Fibroblast of the aortic adventitia (primary cell): ENCODE measurements around the gene CBARP. TPM values are rescaled to one million over a fixed set of nuclear protein-coding genes. Genes with fewer than 3 reads are reported as not detected.

ENCODE experiments used
- DNase-seq: peaks from one replicate; pipeline ENCODE4 v3.0.0-alpha.2; 2010; ENCODE audit warnings: low read depth
- H3K4me3 ChIP-seq: 2 replicates; pipeline ENCODE4 v1.5.1; 2011; ENCODE audit warnings: low read depth, mild to moderate bottlenecking, control low read depth, low read length, moderate library complexity
- total RNA-seq: library from RNA; depleted of rRNA; stranded (reverse); fragments of >200 nt; gene quantifications from 2 replicates; pipeline ENCODE4 v1.2.3, GENCODE V29; 2012; ENCODE audit warnings: low replicate concordance
- TF ChIP-seq, protein P1 (sequence below): IDR thresholded peaks from 2 replicates; pipeline ENCODE4 v1.5.1; 2011; ENCODE audit warnings: mild to moderate bottlenecking, low read length, control low read depth, inconsistent platforms; ENCODE audit not compliant: insufficient read depth

Gene CBARP
- total RNA-seq, 1 donor, result 3.1 TPM

DNA sequence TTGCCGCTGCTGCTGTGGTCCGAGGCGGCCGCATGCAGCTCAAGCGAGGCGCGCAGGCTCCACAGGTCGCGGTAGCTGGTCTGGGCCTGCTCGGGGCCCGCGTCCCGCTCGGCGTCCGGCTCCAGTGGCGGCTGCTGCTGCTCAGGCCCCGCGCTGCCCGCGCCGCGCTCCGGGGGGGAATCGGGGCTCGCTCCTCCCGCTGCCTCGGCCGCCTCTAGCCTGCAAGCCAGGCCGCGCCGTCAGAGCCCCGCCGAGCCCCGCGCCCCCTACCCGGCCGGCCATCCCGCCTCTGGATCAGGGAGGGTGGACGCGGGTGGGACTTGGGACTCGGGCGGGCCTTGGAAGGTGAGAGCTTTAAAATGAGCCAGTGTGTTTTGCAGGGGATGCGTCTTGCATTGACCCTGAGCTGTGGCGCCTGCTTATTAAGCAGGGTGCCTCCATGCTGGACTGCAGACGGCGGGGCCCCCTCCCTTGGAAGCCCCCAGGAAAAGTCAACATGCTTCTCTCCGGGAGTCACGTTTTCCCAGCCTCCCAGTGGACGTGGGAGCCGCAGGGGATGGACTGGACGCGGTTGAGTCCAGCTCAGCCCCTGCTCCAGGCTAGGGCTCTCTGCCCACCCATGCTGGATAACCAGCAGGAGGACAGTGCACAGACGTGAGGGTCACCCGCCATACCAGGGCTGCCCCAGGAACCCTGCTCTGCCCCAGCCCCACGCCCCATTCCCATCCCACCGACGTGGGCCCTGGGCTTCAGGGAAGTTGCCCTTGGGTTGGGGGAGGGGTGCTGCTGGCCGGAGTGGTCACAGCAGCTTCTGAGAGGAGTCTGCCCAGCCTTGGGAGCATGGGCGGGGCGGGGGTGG is 7.7 kb downstream of the CBARP start:
- no peak overlapping the region for H3K4me3 ChIP-seq
- DNase-seq, result no peak
- TF ChIP-seq, protein P1, sequence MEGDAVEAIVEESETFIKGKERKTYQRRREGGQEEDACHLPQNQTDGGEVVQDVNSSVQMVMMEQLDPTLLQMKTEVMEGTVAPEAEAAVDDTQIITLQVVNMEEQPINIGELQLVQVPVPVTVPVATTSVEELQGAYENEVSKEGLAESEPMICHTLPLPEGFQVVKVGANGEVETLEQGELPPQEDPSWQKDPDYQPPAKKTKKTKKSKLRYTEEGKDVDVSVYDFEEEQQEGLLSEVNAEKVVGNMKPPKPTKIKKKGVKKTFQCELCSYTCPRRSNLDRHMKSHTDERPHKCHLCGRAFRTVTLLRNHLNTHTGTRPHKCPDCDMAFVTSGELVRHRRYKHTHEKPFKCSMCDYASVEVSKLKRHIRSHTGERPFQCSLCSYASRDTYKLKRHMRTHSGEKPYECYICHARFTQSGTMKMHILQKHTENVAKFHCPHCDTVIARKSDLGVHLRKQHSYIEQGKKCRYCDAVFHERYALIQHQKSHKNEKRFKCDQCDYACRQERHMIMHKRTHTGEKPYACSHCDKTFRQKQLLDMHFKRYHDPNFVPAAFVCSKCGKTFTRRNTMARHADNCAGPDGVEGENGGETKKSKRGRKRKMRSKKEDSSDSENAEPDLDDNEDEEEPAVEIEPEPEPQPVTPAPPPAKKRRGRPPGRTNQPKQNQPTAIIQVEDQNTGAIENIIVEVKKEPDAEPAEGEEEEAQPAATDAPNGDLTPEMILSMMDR, result no peak

DNA sequence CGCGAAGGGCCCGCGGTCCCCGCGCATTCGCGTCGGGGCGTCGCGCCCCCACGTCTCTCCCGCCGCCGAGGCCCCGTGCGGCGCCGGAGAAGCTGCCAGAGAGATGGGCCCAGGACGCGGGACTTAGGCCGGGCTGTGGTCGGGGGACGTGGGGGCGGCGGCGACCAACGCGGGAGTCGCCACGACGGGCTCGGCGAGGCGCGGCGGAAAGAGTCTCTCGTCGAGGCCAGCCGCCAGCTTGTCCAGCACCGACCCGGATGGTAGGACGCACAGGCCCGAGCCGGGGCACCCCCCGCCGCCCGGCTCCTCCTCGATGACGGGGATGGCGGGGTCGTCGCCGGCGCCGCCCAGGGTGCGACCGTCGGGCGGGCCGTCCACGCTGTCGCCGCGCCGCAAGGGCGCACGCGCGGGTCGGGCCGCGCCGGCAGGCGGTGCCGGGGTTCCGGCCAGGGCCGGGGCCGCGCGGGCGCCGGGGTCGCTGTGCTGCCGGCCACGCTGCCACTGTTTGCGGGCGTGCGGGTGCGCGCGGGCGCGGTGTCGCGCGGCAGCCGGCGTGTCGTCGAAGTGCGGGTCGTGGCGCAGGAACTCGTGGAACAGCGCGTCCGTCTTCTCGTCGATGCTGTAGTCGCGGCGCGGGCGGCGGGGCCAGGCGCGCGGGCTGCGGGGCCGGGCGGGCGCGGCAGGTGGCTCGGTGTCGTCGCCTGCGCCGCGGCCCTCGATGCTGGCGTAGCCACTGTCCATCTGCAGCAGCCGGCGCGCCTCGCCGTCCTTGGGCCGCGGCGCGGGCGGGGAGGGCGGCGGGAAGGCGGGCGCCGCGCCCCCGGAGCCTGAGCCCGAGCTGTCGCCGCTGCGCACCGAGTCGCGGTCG is 8.5 kb downstream of the CBARP start:
- no peak for DNase-seq
- TF ChIP-seq, protein P1, result no peak
- no peak overlapping the region for H3K4me3 ChIP-seq

DNA sequence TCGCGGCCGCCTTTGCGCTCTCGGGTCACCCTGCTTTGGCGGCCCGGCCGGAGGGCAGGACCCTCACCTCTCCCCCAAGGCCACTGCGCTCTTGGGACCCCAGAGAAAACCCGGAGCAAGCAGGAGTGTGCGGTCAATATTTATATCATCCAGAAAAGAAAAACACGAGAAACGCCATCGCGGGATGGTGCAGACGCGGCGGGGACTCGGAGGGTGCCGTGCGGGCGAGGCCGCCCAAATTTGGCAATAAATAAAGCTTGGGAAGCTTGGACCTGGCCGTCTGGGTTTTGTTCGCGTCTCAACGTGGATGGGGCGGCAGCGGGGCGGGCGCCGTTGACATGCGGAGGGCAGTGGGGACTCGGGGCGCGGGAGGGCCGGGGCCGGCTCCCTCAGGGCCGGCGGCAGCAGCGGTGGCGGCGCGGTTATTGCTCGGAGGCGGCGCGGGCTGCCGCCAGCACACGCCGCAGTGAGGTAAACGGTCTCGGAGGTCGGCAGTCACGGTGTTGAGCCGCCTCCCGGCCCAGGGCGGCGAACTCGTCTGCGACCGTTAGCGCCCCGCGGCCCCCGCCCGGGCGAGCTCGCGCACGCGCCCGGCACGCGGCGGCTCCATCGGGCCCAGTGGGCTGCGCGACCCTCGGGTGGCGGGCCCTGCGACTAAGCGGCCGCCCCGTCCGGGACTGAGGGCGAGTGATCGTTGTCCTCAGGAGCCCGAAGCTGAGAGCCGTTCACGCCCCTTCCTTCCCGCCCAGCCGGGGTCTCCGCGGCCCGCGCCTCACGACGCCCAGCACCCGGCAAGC is 9.4 kb downstream of the CBARP start:
- no peak for DNase-seq
- TF ChIP-seq, protein P1, result no peak
- no peak overlapping the region for H3K4me3 ChIP-seq

DNA sequence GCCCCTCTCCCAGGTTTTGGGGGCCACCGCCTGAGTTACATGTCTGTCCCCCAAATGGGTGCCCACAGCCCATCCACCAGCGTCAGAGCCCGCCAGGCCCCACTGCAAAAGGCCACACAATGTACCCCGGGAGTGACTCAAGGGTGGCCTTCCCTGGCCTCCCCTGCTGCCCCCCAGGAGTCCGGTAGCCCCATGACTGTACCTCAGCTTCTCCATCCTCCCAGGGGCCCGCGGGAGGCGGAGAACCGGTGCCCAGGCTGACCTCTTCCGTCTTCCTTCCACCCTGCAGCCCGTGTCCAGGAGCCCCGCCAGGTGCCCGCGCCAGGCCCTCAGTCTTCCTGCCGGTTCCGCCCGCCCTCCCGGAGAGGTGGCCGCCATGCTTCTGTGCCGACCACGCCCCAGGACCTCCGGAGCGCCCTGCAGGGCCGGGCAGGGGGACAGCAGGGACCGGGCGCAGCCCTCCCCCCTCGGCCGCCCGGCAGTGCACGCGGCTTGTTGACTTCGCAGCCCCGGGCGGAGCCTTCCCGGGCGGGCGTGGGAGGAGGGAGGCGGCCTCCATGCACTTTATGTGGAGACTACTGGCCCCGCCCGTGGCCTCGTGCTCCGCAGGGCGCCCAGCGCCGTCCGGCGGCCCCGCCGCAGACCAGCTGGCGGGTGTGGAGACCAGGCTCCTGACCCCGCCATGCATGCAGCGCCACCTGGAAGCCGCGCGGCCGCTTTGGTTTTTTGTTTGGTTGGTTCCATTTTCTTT is 10.3 kb downstream of the CBARP start:
- H3K4me3 ChIP-seq, result no peak overlapping the region
- no peak for DNase-seq
- TF ChIP-seq, protein P1, result no peak

DNA sequence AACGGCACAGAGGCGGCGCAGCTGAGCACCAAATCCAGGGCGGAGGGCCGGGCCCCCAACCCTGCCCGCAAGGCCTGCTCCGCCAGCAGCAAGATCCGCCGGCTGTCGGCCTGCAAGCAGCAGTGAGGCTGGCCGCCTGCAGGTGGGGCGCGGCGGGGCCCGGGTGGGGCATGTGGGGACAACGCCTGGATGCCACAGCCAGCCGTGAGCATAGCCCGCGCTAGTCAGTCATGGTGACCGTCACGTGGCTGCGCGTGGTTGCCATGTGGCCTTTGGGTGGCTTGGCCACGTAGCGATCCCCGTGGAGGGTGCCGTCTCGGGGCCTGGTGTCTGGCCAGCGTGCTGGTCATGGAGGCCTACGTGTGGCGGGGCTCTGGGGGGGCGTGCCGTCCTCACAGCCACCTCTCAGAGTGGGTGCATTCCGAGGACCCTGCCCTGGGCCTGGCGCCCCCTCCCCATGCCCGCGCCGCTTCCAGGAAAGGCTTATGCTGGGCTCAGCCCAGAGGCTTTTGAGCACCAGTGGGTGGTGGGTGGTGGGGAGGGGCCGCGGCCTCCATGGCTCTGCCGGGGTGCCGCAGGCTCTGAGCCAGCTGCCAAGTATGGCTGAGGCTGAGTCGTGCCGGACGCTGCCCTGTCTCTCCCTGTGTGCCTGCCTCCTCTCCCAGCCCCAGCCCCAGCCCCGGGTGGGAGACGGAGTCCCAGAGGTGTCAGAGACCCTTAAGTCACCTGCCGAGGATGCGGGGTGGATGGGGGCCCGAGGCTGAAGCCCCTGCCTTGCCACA is 11.1 kb downstream of the CBARP start:
- no peak overlapping the region for H3K4me3 ChIP-seq
- DNase-seq, result no peak
- TF ChIP-seq, protein P1, result no peak
